Colonic mucosa (tissue), 4 donors: ENCODE results near the gene PIGS. TPM values are rescaled to one million over a fixed set of nuclear protein-coding genes. Genes with fewer than 3 reads are reported as not detected.

Source experiments
- DNase-seq: peaks from one replicate; pipeline ENCODE4 v3.0.0-alpha.2; 2020
- H3K27ac ChIP-seq: fragments of 200-600 bp; one replicate; pipeline ENCODE4 v1.8.0; 2021
- H3K27me3 ChIP-seq: fragments of 200-600 bp; one replicate; pipeline ENCODE4 v1.8.0; 2021
- H3K36me3 ChIP-seq: fragments of 200-600 bp; one replicate; pipeline ENCODE4 v1.8.0; 2021
- H3K4me1 ChIP-seq: fragments of 200-600 bp; one replicate; pipeline ENCODE4 v1.8.0; 2021; ENCODE audit warnings: mild to moderate bottlenecking
- H3K4me3 ChIP-seq: fragments of 200-600 bp; one replicate; pipeline ENCODE4 v1.8.0; 2021
- H3K9ac ChIP-seq, 2 donors: one replicate each; pipeline ENCODE4 v1.7.0; 2013; ENCODE audit warnings: control low read depth in 2 of 2, low read depth in 2 of 2, low read length in 2 of 2
- H3K9me3 ChIP-seq: fragments of 200-600 bp; one replicate; pipeline ENCODE4 v1.8.0; 2021
- CTCF ChIP-seq: fragments of 200-600 bp; IDR thresholded peaks from one replicate; pipeline ENCODE4 v1.8.0; 2022; ENCODE audit warnings: antibody characterized with exemption, mild to moderate bottlenecking
- intact Hi-C: fragments of 100-400 bp; cut with DNase I; formaldehyde crosslinking; loops from one replicate; pipeline ENCODE4 v1.14.1; 2022
- total RNA-seq, 2 donors: library from RNA; stranded (reverse); fragmentation: NEBNext Ultra II Directional in 1 of 2; extraction: Animal tissue kit (Norgen Biotek cat#: 25700) in 1 of 2; gene quantifications; one replicate each; pipeline ENCODE4 v1.2.1, GENCODE V29; 2021
- donor health status: healthy.
- donor health status: DM: no; HTN: no; CAD: no.
- donor health status: DM: no; HTN: no; CAD: no.

The PIGS gene
- total RNA-seq, 2 donors from 2014 or later: 71.9 to 82.7 TPM

- Histone ChIP-seq H3K4me1 (peaks cover 8% of the 10 kb centered on the region), H3K4me3 (peak overlapping the region; percentile 99), H3K27me3 (no peaks in the 10 kb centered on the region), H3K27ac (peak overlapping the region; percentile 74), H3K9me3 (no peaks in the 10 kb centered on the region), H3K9ac (peak overlapping the region; percentile 94), H3K36me3 (no peaks in the 10 kb centered on the region)
- TF ChIP-seq CTCF: no peak
- DNase-seq: peak; percentile 69
- intact Hi-C loops: no loop called here
These were observed 486 bp downstream of the PIGS start for GRCh38 chr17:28570716-28571360.

GRCh38 chr17:28569446-28569845, 1.9 kb downstream of the PIGS start:
- Histone ChIP-seq H3K9ac (no peak overlapping the region), H3K27me3 (no peaks in the 10 kb centered on the region), H3K9me3 (no peaks in the 10 kb centered on the region), H3K27ac (no peak overlapping the region), H3K36me3 (no peaks in the 10 kb centered on the region), H3K4me1 (peaks cover 8% of the 10 kb centered on the region), H3K4me3 (no peak overlapping the region)
- no peak for TF ChIP-seq CTCF
- DNase-seq: no peak
- intact Hi-C loops: no loop called here

GRCh38 chr17:28567604-28568003, 3.7 kb downstream of the PIGS start:
- no peaks in the 10 kb centered on the region for H3K9me3 ChIP-seq
- no peaks in the 10 kb centered on the region for H3K36me3 ChIP-seq
- DNase-seq: no peak
- no peak overlapping the region for H3K4me3 ChIP-seq
- H3K9ac ChIP-seq: no peak overlapping the region
- H3K4me1 ChIP-seq: peaks cover 8% of the 10 kb centered on the region
- no peaks in the 10 kb centered on the region for H3K27me3 ChIP-seq
- intact Hi-C loops: no loop called here
- no peak overlapping the region for H3K27ac ChIP-seq
- no peak for TF ChIP-seq CTCF

- no peak for DNase-seq
- peaks cover 12% of the 10 kb centered on the region for H3K36me3 ChIP-seq
- no peaks in the 10 kb centered on the region for H3K4me1 ChIP-seq
- H3K4me3 ChIP-seq: no peak overlapping the region
- no peak overlapping the region for H3K9ac ChIP-seq
- H3K9me3 ChIP-seq: no peaks in the 10 kb centered on the region
- no peak for TF ChIP-seq CTCF
- H3K27ac ChIP-seq: no peak overlapping the region
- H3K27me3 ChIP-seq: no peaks in the 10 kb centered on the region
- intact Hi-C loops: no loop called here
These were observed 7.8 kb downstream of the PIGS start for GRCh38 chr17:28563475-28563874.

- Histone ChIP-seq H3K36me3 (peaks cover 6% of the 10 kb centered on the region), H3K9ac (no peak overlapping the region), H3K27me3 (no peaks in the 10 kb centered on the region), H3K9me3 (no peaks in the 10 kb centered on the region), H3K4me1 (no peaks in the 10 kb centered on the region), H3K27ac (no peak overlapping the region), H3K4me3 (no peak overlapping the region)
- TF ChIP-seq CTCF: no peak
- no peak for DNase-seq
- intact Hi-C loops: no loop called here
These were observed 16.3 kb downstream of the PIGS start for GRCh38 chr17:28555022-28555421.
